T-helper 1 cell treated with Interleukin-12 subunit alpha and Interleukin-12 subunit beta and Interleukin-4 antibody, amounts not matched to agents 30 μg/mL and 1 μg/mL, for 36 hours (primary cell): ENCODE results near the gene PCSK2.
A peak's percentile ranks its signal among the peaks of the same experiment; 100 is the strongest.

ENCODE experiments used
- H3K27ac Mint-ChIP-seq: one replicate; pipeline ENCODE4 v1.8.0; 2021; ENCODE audit warnings: mild to moderate bottlenecking, mixed read lengths
- H3K27me3 Mint-ChIP-seq: one replicate; pipeline ENCODE4 v1.8.0; 2021; ENCODE audit warnings: low read depth, mixed read lengths
- H3K36me3 Mint-ChIP-seq: one replicate; pipeline ENCODE4 v1.8.0; 2021; ENCODE audit warnings: low read depth, mixed read lengths
- H3K4me1 Mint-ChIP-seq: one replicate; pipeline ENCODE4 v1.8.0; 2021; ENCODE audit warnings: low read depth, mixed read lengths
- H3K4me3 Mint-ChIP-seq: one replicate; pipeline ENCODE4 v1.8.0; 2021; ENCODE audit warnings: mild to moderate bottlenecking, moderate library complexity, mixed read lengths
- H3K9me3 Mint-ChIP-seq: one replicate; pipeline ENCODE4 v1.8.0; 2021; ENCODE audit warnings: mixed read lengths

Gene PCSK2

DNA sequence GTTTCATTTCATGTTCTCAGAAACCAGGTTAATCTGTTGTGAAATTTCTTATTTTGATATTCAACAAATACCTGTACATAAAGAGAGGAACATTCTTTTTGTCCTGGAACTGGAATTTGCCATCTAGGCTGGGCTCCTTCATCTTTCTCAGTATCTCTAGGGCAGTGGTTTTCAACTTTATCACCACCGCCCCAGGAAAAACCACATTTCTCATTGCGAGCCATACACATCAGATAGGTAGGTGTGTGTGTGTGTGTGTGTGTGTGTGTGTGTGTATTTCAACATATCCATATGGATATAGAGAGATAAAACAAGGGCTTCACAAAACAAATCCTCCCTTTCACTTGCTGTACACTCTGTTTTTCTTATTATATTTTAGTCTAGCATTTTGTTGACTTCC lies 280.2 kb downstream of the PCSK2 start:
- Mint-ChIP-seq H3K9me3 (peaks cover 5% of the 10 kb centered on the region), H3K4me1 (peaks cover 56% of the 10 kb centered on the region), H3K27me3 (no peaks in the 10 kb centered on the region), H3K4me3 (peak overlapping the region; percentile 18), H3K36me3 (peaks cover 9% of the 10 kb centered on the region), H3K27ac (peak overlapping the region; percentile 21)

DNA sequence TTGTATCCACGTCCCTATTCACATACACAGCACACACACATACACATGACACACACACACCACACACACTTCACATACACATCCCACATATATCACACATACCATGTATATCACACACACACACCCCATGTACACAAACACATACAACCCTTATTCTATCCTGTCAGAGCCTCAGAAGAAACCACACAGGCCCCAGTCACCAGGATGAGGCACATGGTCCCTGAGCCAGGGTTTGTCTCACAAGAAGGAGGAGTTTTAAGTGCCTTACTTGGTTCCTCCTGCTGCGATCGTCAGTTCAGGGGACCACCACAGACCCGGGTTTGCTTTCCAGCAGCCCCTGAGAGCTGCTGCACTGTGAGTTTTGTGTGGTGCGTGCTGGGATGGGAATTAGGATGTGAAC lies 280.7 kb downstream of the PCSK2 start:
- H3K27ac Mint-ChIP-seq: peak overlapping the region; percentile 21
- peaks cover 51% of the 10 kb centered on the region for H3K4me1 Mint-ChIP-seq
- peaks cover 8% of the 10 kb centered on the region for H3K36me3 Mint-ChIP-seq

DNA sequence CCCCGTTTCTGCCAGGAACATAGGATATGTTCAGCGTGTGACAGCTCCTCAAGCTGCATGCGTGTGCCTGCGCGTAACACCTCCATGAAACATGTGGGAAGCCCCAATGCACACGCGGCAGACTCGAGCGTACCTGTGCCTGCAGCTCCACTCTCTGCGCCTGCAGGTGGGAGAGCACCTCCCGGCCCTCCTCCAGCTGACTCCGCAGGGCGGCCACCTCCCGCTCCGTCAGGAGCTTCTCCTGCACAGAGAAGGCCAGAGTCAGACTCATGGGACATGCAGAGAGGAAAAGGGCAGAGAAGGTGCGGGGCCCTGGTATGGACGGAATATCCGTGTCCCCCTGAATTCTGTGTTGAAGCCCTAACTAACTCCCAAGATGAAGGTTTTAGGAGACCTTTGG lies 281.9 kb downstream of the PCSK2 start:
- Mint-ChIP-seq H3K4me3 (no peak overlapping the region), H3K36me3 (peaks cover 9% of the 10 kb centered on the region), H3K9me3 (no peaks in the 10 kb centered on the region), H3K27ac (no peak overlapping the region), H3K4me1 (peaks cover 42% of the 10 kb centered on the region), H3K27me3 (peaks cover under 1% of the 10 kb centered on the region)

More for the DNA sequence above, 280.7 kb downstream of the PCSK2 start:
- Mint-ChIP-seq H3K4me3 (peak overlapping the region; percentile 13), H3K9me3 (peaks cover 5% of the 10 kb centered on the region), H3K27me3 (no peaks in the 10 kb centered on the region)

DNA sequence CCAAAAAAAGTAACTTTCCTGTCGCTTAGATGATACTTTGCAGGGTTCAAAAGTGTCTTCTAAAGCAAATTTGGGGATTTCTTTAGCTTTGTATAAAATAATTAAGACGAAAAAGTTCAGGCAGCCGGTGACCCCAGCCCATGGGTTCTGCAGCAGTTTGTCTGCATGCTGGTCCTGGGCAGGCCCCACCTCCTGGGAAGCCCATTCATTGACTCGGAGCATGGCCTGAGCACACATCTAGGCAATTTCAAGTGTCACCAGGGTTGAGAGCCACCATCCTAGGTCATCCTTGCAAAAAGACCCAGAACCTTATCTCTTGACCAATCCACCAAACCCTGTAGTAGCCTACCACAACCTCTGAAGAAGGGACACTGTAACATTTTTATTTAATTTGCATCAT lies 283.7 kb downstream of the PCSK2 start:
- Mint-ChIP-seq H3K4me3 (no peak overlapping the region), H3K9me3 (no peaks in the 10 kb centered on the region), H3K27ac (no peak overlapping the region)

DNA sequence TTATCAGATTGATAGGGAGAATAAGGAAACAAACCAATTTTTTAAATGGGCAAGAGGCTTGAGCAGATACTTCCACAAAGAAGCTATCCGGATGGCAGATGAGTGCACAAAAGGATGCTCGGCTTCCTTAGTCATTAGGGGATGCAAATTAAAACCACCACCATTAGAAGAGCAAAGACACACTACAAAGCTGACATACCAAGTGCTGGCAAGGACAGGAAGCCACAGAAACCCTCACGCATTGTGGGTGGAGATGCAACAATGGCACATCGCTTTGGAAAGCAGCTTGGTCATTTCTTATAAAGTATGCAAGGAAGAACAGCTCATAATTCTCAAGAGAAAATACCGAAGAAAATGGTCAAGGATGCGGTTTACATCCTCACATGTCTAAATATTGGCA lies 284.6 kb downstream of the PCSK2 start:
- peaks cover 15% of the 10 kb centered on the region for H3K27me3 Mint-ChIP-seq
- H3K27ac Mint-ChIP-seq: no peak overlapping the region
- H3K9me3 Mint-ChIP-seq: no peaks in the 10 kb centered on the region
- H3K4me1 Mint-ChIP-seq: peaks cover 21% of the 10 kb centered on the region
- H3K36me3 Mint-ChIP-seq: peaks cover 9% of the 10 kb centered on the region
- no peak overlapping the region for H3K4me3 Mint-ChIP-seq

More for the DNA sequence above, 283.7 kb downstream of the PCSK2 start:
- Mint-ChIP-seq H3K36me3 (peaks cover 9% of the 10 kb centered on the region), H3K27me3 (peaks cover 10% of the 10 kb centered on the region), H3K4me1 (peaks cover 28% of the 10 kb centered on the region)

DNA sequence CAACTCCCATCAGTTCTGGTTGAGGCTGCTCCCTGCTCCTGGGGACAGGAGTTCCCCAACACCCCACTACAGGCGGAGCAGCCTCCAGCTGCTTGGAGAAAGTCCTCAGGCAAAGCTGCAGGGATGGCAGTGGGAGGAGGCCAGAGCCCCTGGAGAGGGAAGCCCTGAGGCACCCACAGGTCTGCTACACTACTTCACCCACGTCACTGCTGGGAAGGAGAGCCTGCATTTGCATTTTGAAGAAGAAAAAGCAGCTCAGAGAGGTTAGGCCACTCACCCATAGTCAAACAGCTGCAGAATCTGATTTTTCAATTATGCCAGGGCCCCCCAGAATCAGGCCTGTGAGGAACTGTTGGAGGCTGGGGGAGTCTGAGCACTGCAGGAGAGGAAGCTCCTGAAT lies 287.1 kb downstream of the PCSK2 start:
- H3K36me3 Mint-ChIP-seq: peaks cover 7% of the 10 kb centered on the region
- no peak overlapping the region for H3K27ac Mint-ChIP-seq
- no peak overlapping the region for H3K4me3 Mint-ChIP-seq
- peaks cover 22% of the 10 kb centered on the region for H3K27me3 Mint-ChIP-seq
- no peaks in the 10 kb centered on the region for H3K9me3 Mint-ChIP-seq
- H3K4me1 Mint-ChIP-seq: peaks cover 17% of the 10 kb centered on the region

DNA sequence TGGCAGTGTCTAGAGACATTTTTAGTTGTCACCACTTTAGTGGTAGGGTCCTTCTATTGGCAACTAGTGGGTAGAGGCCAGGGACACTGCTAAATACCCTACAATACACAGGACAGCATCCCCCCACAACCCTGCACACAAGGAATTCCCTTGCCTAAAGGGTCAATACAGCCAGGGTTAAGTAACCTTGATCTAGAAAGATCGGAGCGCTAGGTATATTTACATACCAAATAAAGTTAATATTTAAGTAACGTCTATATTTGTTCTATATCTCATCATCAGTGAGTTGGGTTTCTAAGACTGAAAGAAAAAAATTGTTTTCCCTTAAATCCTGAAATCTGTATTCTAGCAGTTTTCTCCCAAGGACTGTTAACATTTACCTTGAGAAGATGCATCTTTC lies 288.2 kb downstream of the PCSK2 start:
- peaks cover 7% of the 10 kb centered on the region for H3K36me3 Mint-ChIP-seq
- H3K9me3 Mint-ChIP-seq: no peaks in the 10 kb centered on the region
- peaks cover 22% of the 10 kb centered on the region for H3K27me3 Mint-ChIP-seq
- H3K4me3 Mint-ChIP-seq: no peak overlapping the region
- H3K27ac Mint-ChIP-seq: no peak overlapping the region
- peaks cover 17% of the 10 kb centered on the region for H3K4me1 Mint-ChIP-seq

DNA sequence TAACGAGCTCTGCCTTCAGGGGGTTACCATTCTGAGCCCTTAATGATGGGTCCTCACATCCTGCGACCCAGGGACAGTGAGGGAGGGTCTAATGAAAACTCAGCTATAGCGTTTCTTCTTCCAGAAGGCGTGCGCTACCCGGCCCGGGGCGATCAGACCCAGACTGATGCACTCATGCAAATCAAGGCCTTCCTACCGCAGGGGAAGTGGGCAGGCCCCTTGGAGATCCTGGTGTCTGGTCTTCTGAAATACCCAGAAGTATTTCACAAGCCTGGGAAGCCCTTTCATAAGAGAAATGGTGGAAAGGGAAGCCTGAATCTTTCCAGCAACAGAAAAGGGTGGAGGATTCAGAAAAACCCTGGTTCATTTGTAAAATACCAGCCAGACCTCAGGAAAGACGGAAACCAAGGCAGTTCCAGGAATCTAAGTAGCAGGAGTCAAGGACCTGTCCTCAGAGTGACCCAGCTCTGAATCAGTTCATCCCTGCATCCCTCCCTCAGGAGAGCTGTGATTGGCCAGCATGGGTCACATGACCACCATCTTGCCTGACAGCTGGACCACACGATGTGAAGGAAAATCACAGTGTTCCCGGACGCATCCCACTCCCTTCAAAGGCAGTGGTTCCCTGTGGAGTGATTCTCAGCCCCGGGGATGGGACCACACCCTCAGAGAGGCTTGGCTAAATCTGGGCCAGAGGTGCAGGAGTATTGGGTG lies 291.7 kb downstream of the PCSK2 start:
- H3K27me3 Mint-ChIP-seq: peaks cover 26% of the 10 kb centered on the region
- H3K27ac Mint-ChIP-seq: no peak overlapping the region
- H3K4me1 Mint-ChIP-seq: peaks cover 9% of the 10 kb centered on the region
- no peaks in the 10 kb centered on the region for H3K36me3 Mint-ChIP-seq
- H3K9me3 Mint-ChIP-seq: no peaks in the 10 kb centered on the region
- no peak overlapping the region for H3K4me3 Mint-ChIP-seq

DNA sequence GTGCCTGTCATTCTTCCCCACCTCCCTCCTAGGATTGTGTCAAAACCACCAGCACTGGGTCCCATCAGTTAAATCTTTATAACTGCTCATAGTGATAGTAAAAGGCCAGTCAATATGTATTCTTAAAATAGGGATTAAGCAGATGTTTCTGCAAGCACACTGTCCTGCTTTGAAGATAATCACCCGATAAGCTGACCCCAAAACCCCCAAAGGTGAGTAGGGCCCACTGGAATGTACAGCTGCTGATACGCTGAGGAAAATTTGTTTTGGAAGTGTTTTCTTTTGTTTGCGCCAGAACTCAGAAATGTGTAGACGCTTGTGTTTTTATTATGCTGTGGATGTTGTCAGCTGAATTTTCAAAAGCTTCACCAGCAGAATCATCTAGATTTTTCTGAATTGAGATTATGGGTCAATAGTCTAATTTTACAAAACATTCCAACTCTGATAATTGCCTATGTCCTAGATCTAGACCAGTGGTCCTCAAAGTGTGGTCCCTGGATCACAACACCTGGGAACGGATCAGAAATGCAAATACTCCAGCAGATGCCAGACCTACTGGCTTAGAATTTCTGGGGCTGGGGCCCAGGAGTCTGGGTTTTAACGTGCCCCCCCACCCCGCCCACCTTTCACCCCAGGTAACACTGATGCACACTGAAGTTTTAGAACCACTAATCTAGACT lies 292.9 kb downstream of the PCSK2 start:
- no peaks in the 10 kb centered on the region for H3K36me3 Mint-ChIP-seq
- H3K9me3 Mint-ChIP-seq: no peaks in the 10 kb centered on the region
- peaks cover 9% of the 10 kb centered on the region for H3K4me1 Mint-ChIP-seq
- peaks cover 22% of the 10 kb centered on the region for H3K27me3 Mint-ChIP-seq
- H3K4me3 Mint-ChIP-seq: no peak overlapping the region
- no peak overlapping the region for H3K27ac Mint-ChIP-seq

DNA sequence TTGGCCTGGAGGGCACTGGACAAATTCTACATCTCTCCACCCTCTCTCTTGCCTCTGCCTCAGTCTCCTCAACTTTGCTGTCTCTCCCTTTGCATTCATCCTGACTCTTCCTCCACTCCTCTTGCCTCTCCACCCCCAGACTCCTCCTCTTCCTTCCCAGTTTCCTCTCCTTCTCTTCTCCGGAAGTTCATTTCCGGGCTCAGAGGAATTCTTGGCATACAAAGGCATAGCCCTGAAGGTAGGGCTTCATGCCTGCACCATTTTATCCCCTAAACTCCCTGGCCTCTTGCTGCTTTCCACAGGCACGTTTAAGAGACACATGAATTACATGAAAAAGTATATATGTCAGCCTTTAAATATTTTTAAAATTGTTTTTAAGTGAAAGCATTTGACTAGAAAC lies 293.7 kb downstream of the PCSK2 start:
- Mint-ChIP-seq H3K4me1 (peaks cover 10% of the 10 kb centered on the region), H3K27me3 (peaks cover 22% of the 10 kb centered on the region), H3K27ac (no peak overlapping the region), H3K36me3 (no peaks in the 10 kb centered on the region), H3K4me3 (no peak overlapping the region), H3K9me3 (no peaks in the 10 kb centered on the region)

DNA sequence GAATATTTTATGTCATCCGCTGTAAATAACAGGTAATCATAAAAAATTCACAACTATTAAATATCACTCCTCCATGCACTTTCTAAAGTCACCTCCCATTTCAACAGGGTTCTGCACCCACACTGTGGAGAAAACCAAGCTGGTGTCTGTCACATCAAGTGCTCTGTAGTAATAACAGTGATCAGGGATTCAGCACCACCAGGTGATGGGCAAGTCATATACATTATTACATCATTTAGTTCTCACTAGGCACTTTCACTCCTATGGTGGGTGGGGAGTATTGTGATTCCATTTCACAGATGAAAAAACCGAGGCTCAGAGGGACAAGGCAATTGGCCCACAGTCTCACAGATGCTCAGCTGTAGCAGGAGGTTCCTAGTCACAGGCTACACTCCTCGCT lies 295.7 kb downstream of the PCSK2 start:
- Mint-ChIP-seq H3K9me3 (no peaks in the 10 kb centered on the region), H3K4me1 (peaks cover 9% of the 10 kb centered on the region), H3K36me3 (no peaks in the 10 kb centered on the region), H3K4me3 (no peak overlapping the region), H3K27me3 (peaks cover 13% of the 10 kb centered on the region), H3K27ac (no peak overlapping the region)

DNA sequence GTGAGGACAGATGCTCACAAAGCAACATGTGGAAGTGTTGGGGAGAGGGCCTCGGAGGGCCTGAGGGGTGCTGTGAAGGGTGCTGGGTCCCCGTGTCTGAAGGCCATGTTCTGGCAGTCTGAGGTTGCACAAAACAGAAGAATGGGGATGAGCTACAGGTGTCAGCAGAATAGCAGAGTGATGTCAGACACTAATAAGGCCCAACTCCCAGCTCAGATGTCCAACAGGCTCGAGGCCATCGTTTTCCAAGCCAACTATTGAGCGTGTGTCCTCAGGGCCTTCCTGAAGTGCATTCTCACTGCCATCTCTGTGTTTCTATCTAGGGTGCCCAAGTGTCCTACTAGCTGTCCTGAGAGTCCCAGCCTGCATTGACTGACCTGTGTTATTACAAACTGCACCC lies 296.5 kb downstream of the PCSK2 start:
- peaks cover 7% of the 10 kb centered on the region for H3K4me1 Mint-ChIP-seq
- peaks cover 13% of the 10 kb centered on the region for H3K27me3 Mint-ChIP-seq
- H3K36me3 Mint-ChIP-seq: no peaks in the 10 kb centered on the region

DNA sequence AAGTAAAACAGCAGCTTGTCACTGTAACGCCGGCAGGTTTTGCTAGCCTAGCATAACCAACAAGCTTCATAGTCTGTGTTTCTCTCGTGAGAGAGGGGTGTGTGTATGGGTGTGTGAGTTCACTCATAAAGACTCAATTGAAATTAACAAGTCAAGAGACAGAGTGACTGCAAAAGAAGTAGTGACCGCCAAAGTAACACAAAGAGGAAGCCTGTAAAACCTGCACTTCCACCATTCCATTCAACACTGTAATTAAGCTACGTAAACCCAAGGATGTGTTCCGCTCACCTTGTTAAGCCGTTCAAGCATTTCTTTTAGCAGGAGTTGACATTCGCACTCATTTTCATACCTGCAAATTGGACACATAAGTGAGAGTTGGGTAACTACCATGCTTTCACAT lies 297.7 kb downstream of the PCSK2 start:
- Mint-ChIP-seq H3K4me3 (no peak overlapping the region), H3K9me3 (no peaks in the 10 kb centered on the region), H3K27me3 (peaks cover 16% of the 10 kb centered on the region), H3K36me3 (peaks cover 3% of the 10 kb centered on the region), H3K4me1 (peaks cover 7% of the 10 kb centered on the region), H3K27ac (no peak overlapping the region)

More for the DNA sequence above, 296.5 kb downstream of the PCSK2 start:
- no peak overlapping the region for H3K4me3 Mint-ChIP-seq
- H3K27ac Mint-ChIP-seq: no peak overlapping the region
- H3K9me3 Mint-ChIP-seq: no peaks in the 10 kb centered on the region

DNA sequence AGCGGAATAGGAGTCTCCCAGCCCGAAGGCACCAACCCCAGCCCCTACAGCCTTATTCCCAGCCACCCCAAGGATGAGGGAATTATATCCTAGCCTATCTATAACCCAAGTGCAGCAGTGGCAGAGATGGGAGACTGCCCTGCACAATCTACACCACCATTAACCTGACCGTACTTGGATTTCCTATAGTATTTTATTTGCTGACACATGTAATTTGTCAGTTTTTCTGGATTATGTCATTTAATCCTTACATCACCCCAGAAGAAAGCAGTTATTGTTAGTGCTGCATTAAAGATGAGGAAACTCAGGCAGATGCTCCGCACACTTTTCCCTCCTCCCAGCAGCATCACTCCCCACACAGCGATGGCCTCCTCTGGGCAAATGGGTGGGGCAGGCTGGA lies 298.3 kb downstream of the PCSK2 start:
- H3K4me3 Mint-ChIP-seq: no peak overlapping the region
- H3K27ac Mint-ChIP-seq: no peak overlapping the region
- H3K4me1 Mint-ChIP-seq: peaks cover 7% of the 10 kb centered on the region
- H3K9me3 Mint-ChIP-seq: no peaks in the 10 kb centered on the region
- peaks cover 17% of the 10 kb centered on the region for H3K27me3 Mint-ChIP-seq
- peaks cover 3% of the 10 kb centered on the region for H3K36me3 Mint-ChIP-seq

DNA sequence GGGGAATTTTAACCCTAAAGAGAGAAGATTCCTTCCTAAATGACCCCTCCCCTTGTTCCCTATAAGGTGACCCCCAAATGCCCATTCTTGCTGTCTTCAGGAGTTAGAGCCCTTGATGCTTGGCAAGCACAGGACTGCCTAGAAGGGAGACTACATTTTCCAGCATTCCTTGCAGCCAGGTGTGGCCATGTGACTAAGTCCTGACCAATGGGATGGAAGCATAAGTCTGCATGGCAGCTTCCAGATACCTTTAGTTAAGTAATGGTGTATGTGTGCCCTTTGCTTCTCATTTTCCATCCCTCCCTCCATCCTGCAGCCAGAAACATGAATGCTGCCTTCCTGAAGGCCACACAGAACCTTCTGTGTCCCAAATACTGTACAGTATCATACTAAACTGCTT lies 298.8 kb downstream of the PCSK2 start:
- Mint-ChIP-seq H3K4me3 (no peak overlapping the region), H3K27ac (no peak overlapping the region), H3K9me3 (no peaks in the 10 kb centered on the region), H3K4me1 (peaks cover 8% of the 10 kb centered on the region), H3K36me3 (peaks cover 3% of the 10 kb centered on the region), H3K27me3 (peaks cover 14% of the 10 kb centered on the region)
